A172 (cell line): ENCODE data around the gene PPP3CB. TPM values are rescaled to one million over a fixed set of nuclear protein-coding genes. Genes with fewer than 3 reads are reported as not detected.

Experiments used
- DNase-seq: peaks from one replicate; pipeline ENCODE4 v3.0.0-alpha.2; 2015; ENCODE audit warnings: low spot score
- total RNA-seq: library from RNA; depleted of rRNA; stranded (reverse); fragments of >200 nt; shearing (Covaris generic); gene quantifications from 2 replicates; pipeline ENCODE4 v1.2.3, GENCODE V29; 2014

The PPP3CB gene
- total RNA-seq, 1 experiment from 2014 or later = 17.6 TPM

DNA sequence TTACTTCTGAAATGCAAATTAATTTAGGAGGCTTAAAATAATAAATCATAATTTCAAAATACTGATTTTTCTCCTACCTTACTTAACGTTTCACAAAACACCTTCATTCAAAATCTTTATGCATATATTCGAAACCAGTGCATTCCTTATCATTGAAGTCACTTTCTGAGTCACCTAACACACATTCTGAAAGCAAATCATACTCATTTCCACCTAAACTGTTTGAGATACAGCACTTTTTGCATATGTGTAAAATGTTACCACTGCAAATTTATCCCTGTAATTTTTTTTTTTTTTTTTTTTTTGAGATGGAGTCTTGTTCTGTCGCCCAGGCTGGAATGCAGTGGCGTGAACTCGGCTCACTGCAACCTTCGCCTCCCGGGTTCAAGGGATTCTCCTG lies 15.7 kb downstream of the PPP3CB start:
- peak; percentile 61 for DNase-seq

DNA sequence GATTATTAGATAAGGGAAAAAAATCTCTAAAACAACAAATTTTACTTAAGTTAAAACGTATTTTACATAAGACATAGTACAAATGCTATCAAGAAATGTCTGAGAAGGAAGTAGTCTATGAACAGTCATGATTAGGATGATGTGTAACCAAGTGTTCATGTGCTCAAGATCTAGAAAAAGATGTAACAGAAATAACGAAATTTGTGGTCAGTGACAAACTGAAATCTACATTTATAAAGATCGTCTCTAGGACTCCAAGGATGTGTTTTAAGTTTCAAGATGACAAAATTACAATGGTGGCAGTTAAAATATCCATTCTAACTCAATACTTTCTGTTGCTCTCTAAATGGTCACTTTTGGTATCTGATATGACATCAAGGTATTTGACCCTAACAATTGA lies 17.2 kb downstream of the PPP3CB start:
- DNase-seq = no peak

- no peak for DNase-seq
Observed at GRCh38 chr10:73471226-73471625, 24.6 kb downstream of the PPP3CB start.

- no peak for DNase-seq
Observed at GRCh38 chr10:73469579-73469978, 26.2 kb downstream of the PPP3CB start.

GRCh38 chr10:73467206-73467605 lies 28.6 kb downstream of the PPP3CB start:
- DNase-seq = no peak

GRCh38 chr10:73465978-73466726 lies 29.7 kb downstream of the PPP3CB start:
- DNase-seq = no peak

DNA sequence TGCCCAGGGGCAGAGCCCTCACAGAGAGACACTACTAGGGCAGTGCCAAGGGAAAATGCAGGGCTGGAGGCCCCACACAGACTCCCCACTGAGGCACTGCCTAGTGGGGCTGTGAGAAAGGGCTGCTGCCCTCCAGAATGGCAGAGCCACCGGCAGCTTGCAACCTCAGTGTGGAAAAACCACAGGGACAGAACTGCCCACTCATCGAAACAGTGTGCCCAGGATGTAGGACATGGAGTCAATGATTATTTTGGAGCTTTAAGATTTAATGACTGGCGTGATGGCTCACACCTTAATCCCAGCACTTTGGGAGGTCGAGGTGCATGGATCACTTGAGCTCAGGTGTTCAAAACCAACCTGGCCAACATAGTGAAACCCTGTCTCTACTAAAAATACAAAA lies 34.9 kb downstream of the PPP3CB start:
- DNase-seq = no peak

GRCh38 chr10:73459683-73460314 lies 36.0 kb downstream of the PPP3CB start:
- no peak for DNase-seq

DNA sequence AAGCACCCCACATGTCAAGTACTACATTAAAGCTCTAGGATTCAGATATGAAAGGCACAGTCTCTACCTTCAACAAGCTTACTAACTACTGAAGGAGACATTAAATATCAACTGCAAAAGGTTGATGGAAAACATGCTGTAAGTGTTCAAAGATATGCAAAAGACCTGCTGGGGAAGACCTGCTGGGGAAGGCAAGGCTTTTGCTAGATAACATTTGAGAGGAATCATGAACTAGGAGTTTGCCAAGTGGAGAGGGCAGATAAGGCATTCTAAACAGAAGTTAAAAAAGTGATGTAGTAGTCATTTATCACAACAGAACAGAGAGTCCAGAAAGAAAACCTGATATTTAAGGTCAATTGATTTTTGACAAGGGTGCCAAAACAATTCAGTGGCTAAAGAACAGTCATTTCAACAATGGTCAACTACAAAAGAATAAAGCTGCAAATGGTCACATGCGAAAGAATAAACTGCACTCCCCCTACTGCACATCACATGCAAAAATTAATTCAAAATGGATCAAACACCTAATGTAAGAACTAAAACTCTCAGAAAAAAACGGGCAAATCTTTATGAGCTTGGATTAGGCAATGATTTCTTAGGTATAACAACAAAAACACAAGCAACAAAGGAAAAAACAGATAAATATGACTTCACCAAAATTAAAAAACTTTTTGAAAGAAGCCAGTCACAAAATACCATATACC lies 39.5 kb downstream of the PPP3CB start:
- no peak for DNase-seq

DNA sequence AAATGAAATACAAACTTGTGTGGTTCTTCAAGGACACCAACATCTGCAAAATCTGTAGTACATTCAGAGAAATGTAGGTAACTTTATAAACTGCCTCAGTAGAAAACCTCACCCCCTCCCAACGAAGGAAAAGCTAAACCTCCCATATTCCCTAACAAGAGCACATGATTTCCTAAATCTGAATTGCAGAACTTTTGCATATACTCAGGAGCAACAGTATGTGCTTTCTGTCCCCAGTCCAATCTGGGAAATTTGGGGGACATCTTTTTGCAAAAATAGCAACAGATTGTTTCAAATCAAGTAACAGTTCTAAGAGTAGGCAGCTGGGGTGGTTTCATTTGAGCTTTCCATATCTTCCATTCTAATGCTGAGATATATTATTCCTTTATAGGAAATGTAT lies 46.7 kb downstream of the PPP3CB start:
- DNase-seq = no peak

GRCh38 chr10:73448384-73448783 lies 47.4 kb downstream of the PPP3CB start:
- no peak for DNase-seq

GRCh38 chr10:73446926-73447325 lies 48.9 kb downstream of the PPP3CB start:
- no peak for DNase-seq

GRCh38 chr10:73444457-73444856 lies 51.4 kb downstream of the PPP3CB start:
- DNase-seq = no peak

DNA sequence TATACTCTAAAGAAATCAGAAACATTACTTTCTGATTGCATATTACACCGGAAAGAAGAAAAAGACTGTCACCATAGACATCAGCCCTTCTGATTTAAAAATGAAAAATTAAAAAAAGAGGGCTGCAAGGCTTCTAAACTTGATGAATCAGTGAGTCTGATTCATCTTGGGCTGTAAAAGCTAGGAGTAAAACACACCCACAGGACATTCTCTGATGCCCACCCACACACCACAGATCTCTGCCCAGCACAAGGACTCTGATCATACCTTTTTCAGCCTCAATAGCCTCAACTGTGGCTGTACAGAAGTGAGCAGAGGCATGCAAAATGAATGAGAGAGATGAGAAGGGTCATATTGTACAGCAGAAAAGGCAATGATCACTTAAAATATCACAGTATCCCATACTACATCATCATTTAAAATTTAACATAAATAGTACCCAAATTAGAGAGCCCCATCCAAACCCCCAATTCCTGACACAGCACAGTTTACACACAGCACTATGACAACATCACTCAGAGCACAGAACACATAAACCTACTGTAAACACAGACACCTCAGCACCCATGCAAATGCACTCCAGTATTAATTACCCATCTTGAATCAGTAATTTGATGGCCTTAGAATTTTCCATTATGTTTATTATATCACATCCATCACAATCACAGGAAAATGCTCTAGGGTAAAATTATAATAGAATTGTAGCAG lies 56.1 kb downstream of the PPP3CB start:
- DNase-seq = peak; percentile 23

DNA sequence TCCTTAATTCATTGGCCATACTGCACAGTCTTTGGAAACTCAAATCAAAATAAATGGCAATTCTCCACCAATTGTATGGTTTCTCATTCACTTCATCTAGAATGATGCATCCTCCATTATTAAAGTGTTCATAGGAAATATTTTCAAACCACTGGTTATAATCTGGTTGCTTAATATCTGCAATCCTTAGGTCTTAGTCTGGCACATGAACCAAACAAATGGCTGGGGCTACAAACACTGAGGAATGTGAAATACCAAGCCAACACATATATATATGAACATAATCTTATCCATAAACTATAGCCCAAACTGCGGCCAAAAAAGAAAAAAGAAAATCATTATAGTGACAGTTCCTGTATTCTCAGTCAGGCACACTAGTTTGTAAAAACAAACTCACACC lies 56.8 kb downstream of the PPP3CB start:
- DNase-seq = no peak

DNA sequence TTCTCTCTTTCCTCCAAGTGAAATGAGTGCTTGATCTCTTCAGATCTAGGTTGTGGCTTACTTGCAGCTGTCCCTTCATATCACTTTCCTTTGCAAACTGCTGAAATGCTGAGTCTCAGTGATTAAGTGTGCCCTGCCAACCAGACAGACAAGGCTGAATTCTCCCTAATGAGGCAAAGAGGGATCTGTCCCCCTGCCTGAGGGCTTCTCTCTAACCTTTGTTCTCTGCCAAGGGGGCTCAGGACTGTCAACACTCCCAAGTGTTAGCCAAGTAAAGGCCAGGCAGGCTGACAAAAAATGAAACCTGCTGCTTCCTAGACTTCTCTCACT lies 62.3 kb downstream of the PPP3CB start, which contains the start of gene MSS51:
MSS51 (minus strand) TSS at position 24 of the 330 bp plus-strand sequence. CDS start 5,277 bp downstream, outside the sequence.
- DNase-seq = no peak

DNA sequence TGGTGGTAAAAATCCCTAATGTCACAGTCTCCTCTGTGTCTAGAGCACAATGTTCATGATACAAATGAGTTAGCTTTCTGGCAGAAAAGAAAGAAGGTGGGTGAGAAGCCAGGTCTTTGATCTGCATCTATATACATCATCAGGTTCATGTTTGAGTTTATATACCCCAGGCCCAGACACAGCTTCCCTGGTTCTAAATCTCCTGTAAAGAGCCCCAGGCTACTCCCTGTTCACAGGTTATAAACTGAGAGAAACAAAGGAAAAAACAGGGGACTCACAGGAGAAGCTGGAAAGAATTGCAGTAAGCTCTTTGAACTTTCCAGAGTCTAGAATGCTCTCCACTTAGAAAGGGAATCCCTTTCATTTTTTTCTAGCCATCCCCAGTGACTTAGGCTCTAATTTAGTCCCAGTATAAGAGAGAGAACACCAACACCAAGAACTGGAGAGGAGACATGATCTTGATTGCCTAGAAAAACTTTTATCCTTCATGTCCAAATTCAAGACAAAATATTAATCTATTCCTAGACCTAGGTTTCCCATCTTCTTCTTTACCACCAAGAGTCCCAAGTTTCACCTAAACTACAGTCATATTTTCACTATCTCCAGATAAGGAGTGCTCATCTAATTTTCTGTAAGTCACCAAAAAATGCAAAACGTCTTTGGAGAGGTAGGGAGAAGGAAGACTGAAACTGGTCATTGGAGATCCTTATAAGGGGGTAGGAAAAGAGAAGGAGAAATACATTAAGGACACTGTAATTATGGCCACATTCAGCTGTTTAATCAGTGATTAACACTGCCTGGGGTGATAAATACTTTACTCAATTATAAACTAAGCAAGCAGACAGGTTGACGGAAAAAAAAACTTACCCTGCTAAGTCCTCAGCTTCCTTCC lies 62.9 kb downstream of the PPP3CB start:
- no peak for DNase-seq

DNA sequence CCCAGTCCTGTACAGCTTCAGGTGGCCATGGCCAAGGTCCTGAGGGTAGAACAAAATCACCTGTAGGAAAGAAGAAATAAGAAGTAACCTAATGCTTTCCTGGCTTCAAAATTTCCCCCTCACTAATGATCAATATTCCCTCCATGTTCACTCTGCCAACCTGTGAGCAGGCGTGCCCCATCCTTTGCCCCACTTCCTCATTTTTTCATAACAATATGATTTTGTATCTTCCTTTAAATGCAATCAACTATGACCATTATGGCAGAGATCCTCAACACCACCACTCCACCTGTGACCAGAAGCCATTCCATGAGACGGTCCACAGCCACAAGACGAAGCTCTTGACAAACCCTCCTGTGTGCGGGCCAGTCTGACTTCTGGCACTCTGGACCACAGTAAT lies 69.5 kb downstream of the PPP3CB start:
- no peak for DNase-seq

GRCh38 chr10:73424478-73424877 lies 71.3 kb downstream of the PPP3CB start:
- DNase-seq = no peak

DNA sequence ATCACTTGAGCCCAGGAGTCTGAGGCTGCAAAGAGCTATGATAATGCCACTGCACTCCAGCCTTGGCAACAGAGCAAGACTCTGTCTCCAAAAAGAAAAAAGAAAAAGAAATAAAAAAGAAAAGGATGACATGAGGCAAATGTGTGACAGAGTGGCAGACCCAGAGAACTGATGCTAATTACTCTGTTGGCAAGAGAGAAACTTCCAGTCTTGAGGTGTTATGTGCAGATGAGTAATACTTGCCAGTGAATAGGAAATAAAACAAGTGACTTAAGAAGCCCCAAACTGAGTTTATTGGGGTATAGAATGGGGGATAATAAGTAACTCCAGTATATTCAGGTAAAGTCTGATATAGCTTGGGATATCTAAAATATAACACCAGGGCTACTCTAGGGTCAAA lies 72.5 kb downstream of the PPP3CB start:
- DNase-seq = no peak

DNA sequence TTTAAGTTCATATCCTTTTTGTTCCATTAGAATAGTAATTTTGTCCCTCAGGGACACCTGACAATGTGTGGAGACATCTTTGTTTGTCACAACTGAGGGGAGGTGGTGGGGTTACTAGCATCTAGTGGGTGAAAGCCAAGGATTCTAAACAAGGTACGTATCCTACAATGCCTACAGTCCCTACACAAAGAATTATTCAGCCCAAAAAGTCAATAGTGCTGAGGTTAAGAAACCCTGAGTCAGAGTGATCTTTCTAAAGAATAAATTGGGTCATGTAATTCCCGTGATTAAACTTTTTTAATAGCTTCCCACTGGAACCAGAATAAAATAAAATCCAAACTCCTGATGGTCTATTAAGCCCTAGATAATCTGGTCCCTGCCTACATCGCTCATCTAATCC lies 79.3 kb downstream of the PPP3CB start:
- DNase-seq = no peak
